MM.1S (cell line): ENCODE results near the gene DNAH9.

Source experiments
- DNase-seq: peaks from one replicate; pipeline ENCODE4 v3.0.0-alpha.2; 2015
- H2AFZ ChIP-seq: fragments of 300-600 bp; sonication (generic); 2 replicates; pipeline ENCODE4 v1.6.0; 2016; ENCODE audit warnings: antibody characterized with exemption, low read length
- H3F3A ChIP-seq: fragments of 300-600 bp; sonication (generic); 2 replicates; pipeline ENCODE4 v1.6.1; 2016; ENCODE audit warnings: mild to moderate bottlenecking, antibody characterized with exemption, low read length, moderate library complexity, mixed read lengths; ENCODE audit not compliant: insufficient read depth
- H3K27ac ChIP-seq: fragments of 300-600 bp; sonication (generic); 2 replicates; pipeline ENCODE4 v1.5.1; 2016; ENCODE audit warnings: mild to moderate bottlenecking, low read length
- H3K27me3 ChIP-seq: fragments of 300-600 bp; sonication (generic); replicated peaks from 2 replicates; pipeline ENCODE4 v1.6.0; 2016; ENCODE audit warnings: low read length; ENCODE audit not compliant: insufficient read depth
- H3K36me3 ChIP-seq: fragments of 300-600 bp; sonication (generic); replicated peaks from 2 replicates; pipeline ENCODE4 v1.6.1; 2016; ENCODE audit warnings: mild to moderate bottlenecking, low read length, mixed read lengths; ENCODE audit not compliant: insufficient read depth
- H3K4me1 ChIP-seq: fragments of 300-600 bp; sonication (generic); 2 replicates; pipeline ENCODE4 v1.6.1; 2016; ENCODE audit warnings: low read length, mixed read lengths
- H3K4me2 ChIP-seq: fragments of 300-600 bp; sonication (generic); 2 replicates; pipeline ENCODE4 v1.6.0; 2016; ENCODE audit warnings: low read depth, low read length
- H3K4me3 ChIP-seq: fragments of 300-600 bp; sonication (generic); 2 replicates; pipeline ENCODE4 v1.5.1; 2016; ENCODE audit warnings: low read length, mixed read lengths
- H3K79me2 ChIP-seq: fragments of 300-600 bp; sonication (generic); 2 replicates; pipeline ENCODE4 v1.6.1; 2016; ENCODE audit warnings: mixed run types, low read length, mixed read lengths
- H3K9ac ChIP-seq: fragments of 300-600 bp; sonication (generic); 2 replicates; pipeline ENCODE4 v1.6.1; 2016; ENCODE audit warnings: low read length, mixed read lengths
- H3K9me2 ChIP-seq: fragments of 300-600 bp; sonication (generic); replicated peaks from 2 replicates; pipeline ENCODE4 v1.6.1; 2016; ENCODE audit warnings: mild to moderate bottlenecking, low read length, mixed read lengths; ENCODE audit not compliant: insufficient read depth
- H3K9me3 ChIP-seq: fragments of 300-600 bp; sonication (generic); replicated peaks from 2 replicates; pipeline ENCODE4 v1.6.1; 2016; ENCODE audit warnings: mild to moderate bottlenecking, low read length, mixed read lengths; ENCODE audit not compliant: insufficient read depth
- H4K20me1 ChIP-seq: fragments of 300-600 bp; sonication (generic); 2 replicates; pipeline ENCODE4 v1.6.1; 2016; ENCODE audit warnings: mild to moderate bottlenecking, low read length, moderate library complexity, mixed read lengths; ENCODE audit not compliant: insufficient read depth
- EZH2 ChIP-seq: fragments of 300-600 bp; sonication (generic); optimal IDR thresholded peaks from 2 replicates; pipeline ENCODE3; 2017; ENCODE audit warnings: low read depth, mild to moderate bottlenecking, antibody characterized with exemption, low read length, mixed read lengths
- EZH2phosphoT487 ChIP-seq: fragments of 300-600 bp; sonication (generic); IDR thresholded peaks from 2 replicates; pipeline ENCODE4 v1.6.1; 2018; ENCODE audit warnings: antibody characterized with exemption, low read length
- TF ChIP-seq, protein P1 (sequence below): fragments of 300-600 bp; sonication (generic); IDR thresholded peaks from 2 replicates; pipeline ENCODE4 v1.5.1; 2016; ENCODE audit warnings: antibody characterized with exemption, low read length, mixed read lengths

DNAH9 gene

DNA sequence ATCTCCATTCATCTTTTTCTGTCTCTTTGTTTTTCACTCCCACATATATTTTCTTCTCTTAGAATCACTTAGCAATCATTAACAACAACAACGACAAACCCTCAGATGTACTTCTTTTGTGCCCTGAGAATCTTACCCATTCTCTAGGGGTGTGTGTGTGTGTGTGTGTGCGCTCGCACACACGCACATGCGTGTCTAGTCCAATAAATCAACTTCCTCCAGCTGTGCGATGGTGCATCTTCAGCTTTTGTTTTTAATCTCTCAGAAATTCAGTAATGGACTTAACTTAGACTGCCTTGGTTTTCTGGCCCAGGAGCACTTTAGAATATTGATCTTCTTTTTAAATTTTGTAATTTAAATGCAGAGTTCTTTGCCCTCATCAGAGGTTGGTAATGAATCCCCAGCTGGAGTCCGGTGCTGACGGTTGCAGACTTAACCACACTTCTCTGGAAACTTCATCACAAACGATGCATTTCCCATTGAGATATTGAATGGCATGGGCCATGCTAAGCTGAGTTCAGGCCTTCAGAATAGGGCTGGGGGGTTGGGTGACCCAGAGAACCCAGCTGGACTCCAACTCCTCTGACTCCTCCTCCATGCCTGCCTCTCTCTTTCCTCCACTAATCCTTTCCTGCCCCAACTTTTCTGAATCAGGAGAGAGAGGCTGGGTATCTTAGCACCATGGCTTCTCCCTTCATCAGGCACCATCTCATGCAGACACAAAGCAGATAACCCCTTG is 205.1 kb downstream of the DNAH9 start:
- Histone ChIP-seq H3K4me1 (no peaks in the 10 kb centered on the region), H3K9me3 (no peaks in the 10 kb centered on the region), H3K36me3 (no peaks in the 10 kb centered on the region), H3K4me2 (no peak overlapping the region), H3K9ac (no peak overlapping the region), H3F3A (no peaks in the 10 kb centered on the region), H4K20me1 (no peaks in the 10 kb centered on the region), H3K4me3 (no peak overlapping the region), H3K27ac (no peak overlapping the region), H2AFZ (no peak overlapping the region), H3K79me2 (no peaks in the 10 kb centered on the region), H3K27me3 (no peaks in the 10 kb centered on the region), H3K9me2 (no peaks in the 10 kb centered on the region)
- TF ChIP-seq, protein P1, sequence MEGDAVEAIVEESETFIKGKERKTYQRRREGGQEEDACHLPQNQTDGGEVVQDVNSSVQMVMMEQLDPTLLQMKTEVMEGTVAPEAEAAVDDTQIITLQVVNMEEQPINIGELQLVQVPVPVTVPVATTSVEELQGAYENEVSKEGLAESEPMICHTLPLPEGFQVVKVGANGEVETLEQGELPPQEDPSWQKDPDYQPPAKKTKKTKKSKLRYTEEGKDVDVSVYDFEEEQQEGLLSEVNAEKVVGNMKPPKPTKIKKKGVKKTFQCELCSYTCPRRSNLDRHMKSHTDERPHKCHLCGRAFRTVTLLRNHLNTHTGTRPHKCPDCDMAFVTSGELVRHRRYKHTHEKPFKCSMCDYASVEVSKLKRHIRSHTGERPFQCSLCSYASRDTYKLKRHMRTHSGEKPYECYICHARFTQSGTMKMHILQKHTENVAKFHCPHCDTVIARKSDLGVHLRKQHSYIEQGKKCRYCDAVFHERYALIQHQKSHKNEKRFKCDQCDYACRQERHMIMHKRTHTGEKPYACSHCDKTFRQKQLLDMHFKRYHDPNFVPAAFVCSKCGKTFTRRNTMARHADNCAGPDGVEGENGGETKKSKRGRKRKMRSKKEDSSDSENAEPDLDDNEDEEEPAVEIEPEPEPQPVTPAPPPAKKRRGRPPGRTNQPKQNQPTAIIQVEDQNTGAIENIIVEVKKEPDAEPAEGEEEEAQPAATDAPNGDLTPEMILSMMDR: no peak
- no peak for TF ChIP-seq EZH2
- TF ChIP-seq EZH2phosphoT487: no peak
- DNase-seq: no peak

DNA sequence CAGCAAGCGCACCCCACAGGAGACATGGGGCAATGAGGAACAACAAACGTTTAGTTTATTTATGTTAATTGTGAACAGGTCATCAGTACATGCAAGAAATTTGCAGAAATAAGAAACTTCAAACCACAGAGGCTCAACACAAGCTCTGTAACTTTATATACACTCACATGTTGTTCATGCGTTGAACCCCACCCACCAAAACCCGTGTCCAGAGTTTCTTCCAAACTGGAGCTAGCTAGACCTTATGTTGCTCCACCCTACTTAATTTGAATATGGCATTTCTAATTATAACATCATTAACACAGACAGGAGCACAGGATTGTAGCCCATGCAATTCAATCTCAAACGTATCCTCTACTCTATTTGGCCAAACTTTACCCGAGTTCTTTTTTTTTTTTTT is 206.9 kb downstream of the DNAH9 start:
- Histone ChIP-seq H3K27me3 (no peaks in the 10 kb centered on the region), H3K79me2 (no peaks in the 10 kb centered on the region), H3F3A (no peaks in the 10 kb centered on the region), H3K4me3 (no peak overlapping the region), H3K9me2 (no peaks in the 10 kb centered on the region), H3K4me2 (no peak overlapping the region), H3K4me1 (no peaks in the 10 kb centered on the region), H3K9me3 (no peaks in the 10 kb centered on the region), H3K27ac (no peak overlapping the region), H3K9ac (no peak overlapping the region), H3K36me3 (no peaks in the 10 kb centered on the region), H2AFZ (no peak overlapping the region), H4K20me1 (no peaks in the 10 kb centered on the region)
- no peak for DNase-seq
- TF ChIP-seq, protein P1: no peak
- TF ChIP-seq EZH2 (no peak), EZH2phosphoT487 (no peak)

DNA sequence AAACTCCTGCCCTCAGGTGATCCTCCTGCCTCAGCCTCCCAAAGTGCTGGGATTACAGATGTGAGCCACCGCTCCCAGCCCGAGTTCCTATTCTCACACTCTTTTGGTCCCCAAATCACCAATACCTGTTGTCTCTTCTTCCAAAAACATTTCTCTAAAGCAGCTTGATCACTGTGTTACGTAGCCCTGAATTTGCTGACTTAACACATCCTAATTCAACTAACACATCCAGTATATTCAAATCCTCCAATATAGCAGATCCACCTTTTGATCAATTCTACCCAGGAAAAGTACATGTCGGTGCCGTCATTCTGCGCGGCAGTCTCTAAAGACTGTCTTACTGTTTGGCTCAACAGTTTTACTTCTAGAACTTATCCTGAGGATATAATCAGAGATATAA is 207.7 kb downstream of the DNAH9 start:
- no peak for DNase-seq
- Histone ChIP-seq H3F3A (no peaks in the 10 kb centered on the region), H3K4me1 (no peaks in the 10 kb centered on the region), H2AFZ (no peak overlapping the region), H3K4me2 (no peak overlapping the region), H3K9ac (no peak overlapping the region), H3K27ac (no peak overlapping the region), H3K79me2 (no peaks in the 10 kb centered on the region), H3K9me3 (no peaks in the 10 kb centered on the region), H3K27me3 (no peaks in the 10 kb centered on the region), H4K20me1 (no peaks in the 10 kb centered on the region), H3K4me3 (no peak overlapping the region), H3K36me3 (no peaks in the 10 kb centered on the region), H3K9me2 (no peaks in the 10 kb centered on the region)
- TF ChIP-seq EZH2phosphoT487 (no peak), EZH2 (no peak)

DNA sequence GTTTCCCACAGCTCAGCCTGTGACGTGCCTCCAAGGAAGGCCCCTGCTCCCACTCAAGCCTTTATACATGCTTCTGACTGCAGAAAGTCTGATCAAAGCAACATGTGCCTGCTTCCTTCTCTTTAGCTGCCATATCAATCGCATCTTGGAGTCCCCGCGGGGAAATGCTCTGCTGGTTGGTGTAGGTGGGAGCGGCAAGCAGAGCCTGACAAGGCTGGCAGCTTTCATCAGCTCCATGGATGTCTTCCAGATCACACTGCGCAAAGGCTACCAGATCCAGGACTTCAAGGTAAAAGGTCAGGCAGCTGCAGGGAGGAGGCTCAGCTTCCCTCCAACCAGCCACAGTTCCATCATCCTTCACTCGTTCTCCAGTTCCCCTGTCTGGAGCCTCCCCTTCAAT is 209.3 kb downstream of the DNAH9 start:
- H3K27ac ChIP-seq: no peak overlapping the region
- DNase-seq: no peak
- no peak for TF ChIP-seq EZH2
- no peak for TF ChIP-seq EZH2phosphoT487
- TF ChIP-seq, protein P1: no peak
- H3K9me2 ChIP-seq: no peaks in the 10 kb centered on the region
- no peak overlapping the region for H3K9ac ChIP-seq
- H3K4me2 ChIP-seq: no peak overlapping the region
- H3K79me2 ChIP-seq: no peaks in the 10 kb centered on the region
- no peaks in the 10 kb centered on the region for H3K27me3 ChIP-seq
- H4K20me1 ChIP-seq: no peaks in the 10 kb centered on the region
- H3K36me3 ChIP-seq: no peaks in the 10 kb centered on the region
- no peaks in the 10 kb centered on the region for H3F3A ChIP-seq
- H3K4me3 ChIP-seq: no peak overlapping the region
- no peak overlapping the region for H2AFZ ChIP-seq
- H3K9me3 ChIP-seq: no peaks in the 10 kb centered on the region
- H3K4me1 ChIP-seq: no peaks in the 10 kb centered on the region
